Left ventricle myocardium superior (tissue), 1 donor: ENCODE measurements around the gene KRT80. TPM values are rescaled to one million over a fixed set of nuclear protein-coding genes. Genes with fewer than 3 reads are reported as not detected.

ENCODE experiments used
- ATAC-seq: fragments of 200-7000 bp; cut with Tn5 transposase; one replicate; pipeline ENCODE4 v1.9.1; 2020; ENCODE audit warnings: mild to moderate bottlenecking, moderate library complexity
- DNase-seq: peaks from one replicate; pipeline ENCODE4 v3.0.0-alpha.2; 2020
- intact Hi-C: fragments of 100-400 bp; cut with micrococcal nuclease; formaldehyde crosslinking; loops from one replicate; pipeline ENCODE4 v1.11.0; 2022
- total RNA-seq: library from RNA; stranded (reverse); fragmentation: NEBNext Ultra II Directional; extraction: Animal tissue kit (Norgen Biotek cat#: 25700); gene quantifications from one replicate; pipeline ENCODE4 v1.2.1, GENCODE V29; 2021
- donor health status: DM: no; HTN: yes; CAD: no; lungs with severe emphysema.

The KRT80 gene
- total RNA-seq, 1 donor from 2014 or later: not detected

- peak; percentile 92 for ATAC-seq
- intact Hi-C loops: no loop called here
- peak; percentile 85 for DNase-seq
Observed at GRCh38 chr12:52213564-52214420, 22.0 kb upstream of the KRT80 start.

GRCh38 chr12:52212701-52213563 lies 21.1 kb upstream of the KRT80 start:
- intact Hi-C loops: no loop called here
- ATAC-seq: no peak
- DNase-seq: no peak

GRCh38 chr12:52211716-52212585 lies 20.1 kb upstream of the KRT80 start:
- no peak for ATAC-seq
- intact Hi-C loops: no loop called here
- DNase-seq: no peak

- intact Hi-C loops: no loop called here
- no peak for ATAC-seq
- no peak for DNase-seq
Observed at GRCh38 chr12:52210925-52211650, 19.3 kb upstream of the KRT80 start.

- no peak for ATAC-seq
- DNase-seq: no peak
- intact Hi-C loops: no loop called here
Observed at GRCh38 chr12:52210186-52210924, 18.5 kb upstream of the KRT80 start.

GRCh38 chr12:52209321-52209720 lies 17.5 kb upstream of the KRT80 start:
- intact Hi-C loops: no loop called here
- DNase-seq (no peak), ATAC-seq (no peak)

GRCh38 chr12:52208424-52209165 lies 16.8 kb upstream of the KRT80 start:
- ATAC-seq (no peak), DNase-seq (no peak)
- intact Hi-C loops: no loop called here

GRCh38 chr12:52207895-52208294 lies 16.1 kb upstream of the KRT80 start:
- DNase-seq (peak; percentile 78), ATAC-seq (peak; percentile 92)
- intact Hi-C loops: no loop called here

GRCh38 chr12:52207106-52207505 lies 15.3 kb upstream of the KRT80 start:
- no peak for DNase-seq
- intact Hi-C loops: no loop called here
- no peak for ATAC-seq

GRCh38 chr12:52206304-52207040 lies 14.7 kb upstream of the KRT80 start:
- intact Hi-C loops: no loop called here
- ATAC-seq (no peak), DNase-seq (no peak)

GRCh38 chr12:52205612-52206303 lies 13.9 kb upstream of the KRT80 start:
- ATAC-seq: no peak
- intact Hi-C loops: no loop called here
- DNase-seq: no peak

GRCh38 chr12:52204931-52205505 lies 13.2 kb upstream of the KRT80 start:
- ATAC-seq (no peak), DNase-seq (no peak)
- intact Hi-C loops: no loop called here

- ATAC-seq (no peak), DNase-seq (no peak)
- intact Hi-C loops: no loop called here
Observed at GRCh38 chr12:52204095-52204930, 12.5 kb upstream of the KRT80 start.

GRCh38 chr12:52203079-52203921 lies 11.5 kb upstream of the KRT80 start:
- peak; percentile 8 for ATAC-seq
- intact Hi-C loops: no loop called here
- DNase-seq: peak; percentile 52
